Measurements from ENCODE around the gene RAB34. TPM values are rescaled to one million over a fixed set of nuclear protein-coding genes. Genes with fewer than 3 reads are reported as not detected.
A peak's percentile ranks its signal among the peaks of the same experiment; 100 is the strongest.

Gene RAB34
- total and polyA plus RNA-seq, 9 of the 15 experiments (the other 6 are each of a cell fraction or from before 2014, with no cell fraction given): 0.07 to 3.8 (median 0.46) TPM; not detected in 1

DNA sequence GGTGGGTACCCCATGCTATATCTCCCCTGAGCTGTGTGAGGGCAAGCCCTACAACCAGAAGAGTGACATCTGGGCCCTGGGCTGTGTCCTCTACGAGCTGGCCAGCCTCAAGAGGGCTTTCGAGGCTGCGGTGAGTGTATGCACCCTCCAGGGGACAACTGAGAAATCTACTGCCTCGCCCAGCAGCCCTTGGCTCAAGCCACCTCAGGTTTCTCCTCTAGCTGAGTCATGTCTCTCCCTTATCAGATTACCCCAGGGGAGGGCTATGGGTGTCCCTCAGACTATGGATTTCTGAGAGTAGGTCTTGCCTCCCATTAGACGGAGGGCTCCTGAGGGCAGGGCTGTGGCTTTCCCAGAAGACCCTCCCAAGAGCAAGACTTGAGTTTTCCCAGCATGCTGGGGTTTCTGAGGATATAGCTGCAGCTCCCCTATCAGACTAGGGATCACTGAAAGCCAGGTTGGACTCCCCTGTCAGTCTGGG lies 17.6 kb upstream of the RAB34 start (continued):
- TF ChIP-seq, protein P1, sequence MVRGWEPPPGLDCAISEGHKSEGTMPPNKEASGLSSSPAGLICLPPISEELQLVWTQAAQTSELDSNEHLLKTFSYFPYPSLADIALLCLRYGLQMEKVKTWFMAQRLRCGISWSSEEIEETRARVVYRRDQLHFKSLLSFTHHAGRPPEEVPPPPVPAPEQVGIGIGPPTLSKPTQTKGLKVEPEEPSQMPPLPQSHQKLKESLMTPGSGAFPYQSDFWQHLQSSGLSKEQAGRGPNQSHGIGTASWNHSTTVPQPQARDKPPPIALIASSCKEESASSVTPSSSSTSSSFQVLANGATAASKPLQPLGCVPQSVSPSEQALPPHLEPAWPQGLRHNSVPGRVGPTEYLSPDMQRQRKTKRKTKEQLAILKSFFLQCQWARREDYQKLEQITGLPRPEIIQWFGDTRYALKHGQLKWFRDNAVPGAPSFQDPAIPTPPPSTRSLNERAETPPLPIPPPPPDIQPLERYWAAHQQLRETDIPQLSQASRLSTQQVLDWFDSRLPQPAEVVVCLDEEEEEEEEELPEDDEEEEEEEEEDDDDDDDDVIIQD (CRISPR knock-in tag; IDR thresholded peaks at IDR 0.05): 0 out of 2 replicates have a peak, but pooled peaks have one; percentile 24
- TF ChIP-seq MCM3 (IDR thresholded peaks at IDR 0.05) (no peak), ZFP1 (CRISPR knock-in tag; IDR thresholded peaks at IDR 0.05) (no peak), C11orf30 (IDR thresholded peaks at IDR 0.05; ENCODE audit: low read depth) (peak; percentile 93), MCM2 (IDR thresholded peaks at IDR 0.05; ENCODE audit: low read depth) (no peak), ELF2 (CRISPR knock-in tag; IDR thresholded peaks at IDR 0.05) (no peak), BHLHE40 (IDR thresholded peaks at IDR 0.05; ENCODE audit: low read length) (peak; percentile 13; the same call in 1 of the 2 replicates), RBM15 (IDR thresholded peaks at IDR 0.05; ENCODE audit: insufficient read depth, low read length) (no peak), ZC3H8 (IDR thresholded peaks at IDR 0.05) (no peak), MCM7 (IDR thresholded peaks at IDR 0.05) (no peak), HLTF (IDR thresholded peaks at IDR 0.05) (no peak), ESRRA (IDR thresholded peaks at IDR 0.05; ENCODE audit: borderline replicate concordance, low read depth) (peak; percentile 80; the same call in 1 of the 2 replicates), ZBTB17 (CRISPR knock-in tag; IDR thresholded peaks at IDR 0.05) (0 out of 2 replicates have a peak, but pooled peaks have one; percentile 34), SIN3A (IDR thresholded peaks at IDR 0.05; ENCODE audit: borderline replicate concordance in 2 of 2, control insufficient read depth in 1 of 2, low read depth in 2 of 2, low read length in 2 of 2) (no peak), CAMTA2 (CRISPR knock-in tag; conservative IDR thresholded peaks at IDR 0.05) (no peak), TCF7 (IDR thresholded peaks at IDR 0.05; ENCODE audit: borderline replicate concordance) (no peak), SP1 (CRISPR knock-in tag; IDR thresholded peaks at IDR 0.05) (0 out of 2 replicates have a peak, but pooled peaks have one; percentile 26), ZNF444 (CRISPR knock-in tag; IDR thresholded peaks at IDR 0.05) (0 out of 2 replicates have a peak, but pooled peaks have one; percentile 54), ZNF165 (CRISPR knock-in tag; IDR thresholded peaks at IDR 0.05; ENCODE audit: borderline replicate concordance) (no peak)
- TF ChIP-seq, protein P2, sequence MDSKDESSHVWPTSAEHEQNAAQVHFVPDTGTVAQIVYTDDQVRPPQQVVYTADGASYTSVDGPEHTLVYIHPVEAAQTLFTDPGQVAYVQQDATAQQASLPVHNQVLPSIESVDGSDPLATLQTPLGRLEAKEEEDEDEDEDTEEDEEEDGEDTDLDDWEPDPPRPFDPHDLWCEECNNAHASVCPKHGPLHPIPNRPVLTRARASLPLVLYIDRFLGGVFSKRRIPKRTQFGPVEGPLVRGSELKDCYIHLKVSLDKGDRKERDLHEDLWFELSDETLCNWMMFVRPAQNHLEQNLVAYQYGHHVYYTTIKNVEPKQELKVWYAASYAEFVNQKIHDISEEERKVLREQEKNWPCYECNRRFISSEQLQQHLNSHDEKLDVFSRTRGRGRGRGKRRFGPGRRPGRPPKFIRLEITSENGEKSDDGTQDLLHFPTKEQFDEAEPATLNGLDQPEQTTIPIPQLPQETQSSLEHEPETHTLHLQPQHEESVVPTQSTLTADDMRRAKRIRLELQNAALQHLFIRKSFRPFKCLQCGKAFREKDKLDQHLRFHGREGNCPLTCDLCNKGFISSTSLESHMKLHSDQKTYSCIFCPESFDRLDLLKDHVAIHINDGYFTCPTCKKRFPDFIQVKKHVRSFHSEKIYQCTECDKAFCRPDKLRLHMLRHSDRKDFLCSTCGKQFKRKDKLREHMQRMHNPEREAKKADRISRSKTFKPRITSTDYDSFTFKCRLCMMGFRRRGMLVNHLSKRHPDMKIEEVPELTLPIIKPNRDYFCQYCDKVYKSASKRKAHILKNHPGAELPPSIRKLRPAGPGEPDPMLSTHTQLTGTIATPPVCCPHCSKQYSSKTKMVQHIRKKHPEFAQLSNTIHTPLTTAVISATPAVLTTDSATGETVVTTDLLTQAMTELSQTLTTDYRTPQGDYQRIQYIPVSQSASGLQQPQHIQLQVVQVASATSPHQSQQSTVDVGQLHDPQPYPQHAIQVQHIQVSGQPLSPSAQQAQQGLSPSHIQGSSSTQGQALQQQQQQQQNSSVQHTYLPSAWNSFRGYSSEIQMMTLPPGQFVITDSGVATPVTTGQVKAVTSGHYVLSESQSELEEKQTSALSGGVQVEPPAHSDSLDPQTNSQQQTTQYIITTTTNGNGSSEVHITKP (IDR thresholded peaks at IDR 0.05; ENCODE audit: partially characterized antibody): peak; percentile 54
- TF ChIP-seq, protein P3, sequence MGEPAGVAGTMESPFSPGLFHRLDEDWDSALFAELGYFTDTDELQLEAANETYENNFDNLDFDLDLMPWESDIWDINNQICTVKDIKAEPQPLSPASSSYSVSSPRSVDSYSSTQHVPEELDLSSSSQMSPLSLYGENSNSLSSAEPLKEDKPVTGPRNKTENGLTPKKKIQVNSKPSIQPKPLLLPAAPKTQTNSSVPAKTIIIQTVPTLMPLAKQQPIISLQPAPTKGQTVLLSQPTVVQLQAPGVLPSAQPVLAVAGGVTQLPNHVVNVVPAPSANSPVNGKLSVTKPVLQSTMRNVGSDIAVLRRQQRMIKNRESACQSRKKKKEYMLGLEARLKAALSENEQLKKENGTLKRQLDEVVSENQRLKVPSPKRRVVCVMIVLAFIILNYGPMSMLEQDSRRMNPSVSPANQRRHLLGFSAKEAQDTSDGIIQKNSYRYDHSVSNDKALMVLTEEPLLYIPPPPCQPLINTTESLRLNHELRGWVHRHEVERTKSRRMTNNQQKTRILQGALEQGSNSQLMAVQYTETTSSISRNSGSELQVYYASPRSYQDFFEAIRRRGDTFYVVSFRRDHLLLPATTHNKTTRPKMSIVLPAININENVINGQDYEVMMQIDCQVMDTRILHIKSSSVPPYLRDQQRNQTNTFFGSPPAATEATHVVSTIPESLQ (CRISPR knock-in tag; IDR thresholded peaks at IDR 0.05): no peak
- TF ChIP-seq, protein P4, sequence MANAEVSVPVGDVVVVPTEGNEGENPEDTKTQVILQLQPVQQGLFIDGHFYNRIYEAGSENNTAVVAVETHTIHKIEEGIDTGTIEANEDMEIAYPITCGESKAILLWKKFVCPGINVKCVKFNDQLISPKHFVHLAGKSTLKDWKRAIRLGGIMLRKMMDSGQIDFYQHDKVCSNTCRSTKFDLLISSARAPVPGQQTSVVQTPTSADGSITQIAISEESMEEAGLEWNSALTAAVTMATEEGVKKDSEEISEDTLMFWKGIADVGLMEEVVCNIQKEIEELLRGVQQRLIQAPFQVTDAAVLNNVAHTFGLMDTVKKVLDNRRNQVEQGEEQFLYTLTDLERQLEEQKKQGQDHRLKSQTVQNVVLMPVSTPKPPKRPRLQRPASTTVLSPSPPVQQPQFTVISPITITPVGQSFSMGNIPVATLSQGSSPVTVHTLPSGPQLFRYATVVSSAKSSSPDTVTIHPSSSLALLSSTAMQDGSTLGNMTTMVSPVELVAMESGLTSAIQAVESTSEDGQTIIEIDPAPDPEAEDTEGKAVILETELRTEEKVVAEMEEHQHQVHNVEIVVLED (CRISPR knock-in tag; IDR thresholded peaks at IDR 0.05): 0 out of 2 replicates have a peak, but pooled peaks have one; percentile 21
